ENCODE measurements around the gene CHL1.

Gene CHL1

DNA sequence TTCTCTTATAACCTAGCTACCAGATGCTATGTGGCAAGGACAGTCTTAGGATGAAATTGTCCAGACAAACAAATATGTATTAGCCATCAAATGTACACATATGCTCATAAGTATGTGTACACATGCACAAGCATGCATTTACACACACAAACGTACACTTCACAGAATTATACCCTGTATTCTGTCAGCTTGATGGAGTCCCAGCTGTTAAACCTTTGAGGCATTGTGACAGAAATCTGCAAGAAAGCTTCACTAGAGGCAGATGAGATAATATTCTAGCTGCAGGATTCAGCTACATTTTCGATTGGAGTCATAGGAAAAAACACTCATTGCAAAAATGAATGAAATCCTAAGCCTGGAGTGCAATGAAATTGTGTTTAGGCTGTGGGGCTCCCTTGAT, 110.6 kb downstream of the CHL1 start:
- no peak for DNase-seq (ENCODE audit: low read depth)
- TF ChIP-seq, protein P1, sequence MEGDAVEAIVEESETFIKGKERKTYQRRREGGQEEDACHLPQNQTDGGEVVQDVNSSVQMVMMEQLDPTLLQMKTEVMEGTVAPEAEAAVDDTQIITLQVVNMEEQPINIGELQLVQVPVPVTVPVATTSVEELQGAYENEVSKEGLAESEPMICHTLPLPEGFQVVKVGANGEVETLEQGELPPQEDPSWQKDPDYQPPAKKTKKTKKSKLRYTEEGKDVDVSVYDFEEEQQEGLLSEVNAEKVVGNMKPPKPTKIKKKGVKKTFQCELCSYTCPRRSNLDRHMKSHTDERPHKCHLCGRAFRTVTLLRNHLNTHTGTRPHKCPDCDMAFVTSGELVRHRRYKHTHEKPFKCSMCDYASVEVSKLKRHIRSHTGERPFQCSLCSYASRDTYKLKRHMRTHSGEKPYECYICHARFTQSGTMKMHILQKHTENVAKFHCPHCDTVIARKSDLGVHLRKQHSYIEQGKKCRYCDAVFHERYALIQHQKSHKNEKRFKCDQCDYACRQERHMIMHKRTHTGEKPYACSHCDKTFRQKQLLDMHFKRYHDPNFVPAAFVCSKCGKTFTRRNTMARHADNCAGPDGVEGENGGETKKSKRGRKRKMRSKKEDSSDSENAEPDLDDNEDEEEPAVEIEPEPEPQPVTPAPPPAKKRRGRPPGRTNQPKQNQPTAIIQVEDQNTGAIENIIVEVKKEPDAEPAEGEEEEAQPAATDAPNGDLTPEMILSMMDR (IDR thresholded peaks at IDR 0.05; ENCODE audit: control insufficient read depth, extremely low read depth, insufficient read depth): no peak
- no peak overlapping the region for H3K4me3 ChIP-seq (ENCODE audit: low read depth, low read length)

DNA sequence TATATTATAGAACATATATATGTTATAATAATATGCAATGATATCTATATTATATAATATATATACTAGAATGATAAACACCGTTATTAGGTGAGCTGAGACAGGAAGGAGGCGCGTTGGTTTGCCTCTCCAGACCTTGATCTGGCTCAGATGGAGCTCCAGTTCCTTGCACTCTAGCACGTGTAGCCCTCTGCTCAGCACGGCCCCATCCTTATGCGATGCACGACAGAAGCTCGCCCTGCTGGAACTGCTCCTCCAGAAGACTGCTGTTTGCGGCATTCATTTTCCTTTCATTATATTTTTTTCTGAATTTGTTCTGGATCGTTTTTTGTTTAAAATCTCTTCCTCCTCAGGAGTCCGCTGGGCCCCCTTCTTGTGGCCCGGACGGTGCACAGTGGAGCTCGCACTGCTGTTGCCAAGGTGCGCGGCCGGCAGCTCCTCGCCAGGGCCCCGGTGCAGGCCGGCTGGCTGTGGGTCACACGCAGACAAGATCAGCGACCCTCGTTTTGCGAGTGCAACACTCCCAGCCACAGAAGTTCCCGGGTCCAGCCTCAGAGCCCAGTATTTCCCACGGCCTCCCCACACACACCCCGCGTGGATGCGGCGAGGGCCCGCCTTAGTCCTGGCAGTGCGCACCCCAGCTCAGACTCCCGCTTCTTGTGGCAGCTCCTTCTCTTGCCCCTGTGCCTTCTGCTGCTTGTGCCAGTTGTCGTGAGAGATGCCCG, 112.2 kb downstream of the CHL1 start:
- no peak overlapping the region for H3K4me3 ChIP-seq (ENCODE audit: low read depth, low read length)
- TF ChIP-seq, protein P1 (IDR thresholded peaks at IDR 0.05; ENCODE audit: control insufficient read depth, extremely low read depth, insufficient read depth): no peak
- DNase-seq (ENCODE audit: low read depth): no peak

DNA sequence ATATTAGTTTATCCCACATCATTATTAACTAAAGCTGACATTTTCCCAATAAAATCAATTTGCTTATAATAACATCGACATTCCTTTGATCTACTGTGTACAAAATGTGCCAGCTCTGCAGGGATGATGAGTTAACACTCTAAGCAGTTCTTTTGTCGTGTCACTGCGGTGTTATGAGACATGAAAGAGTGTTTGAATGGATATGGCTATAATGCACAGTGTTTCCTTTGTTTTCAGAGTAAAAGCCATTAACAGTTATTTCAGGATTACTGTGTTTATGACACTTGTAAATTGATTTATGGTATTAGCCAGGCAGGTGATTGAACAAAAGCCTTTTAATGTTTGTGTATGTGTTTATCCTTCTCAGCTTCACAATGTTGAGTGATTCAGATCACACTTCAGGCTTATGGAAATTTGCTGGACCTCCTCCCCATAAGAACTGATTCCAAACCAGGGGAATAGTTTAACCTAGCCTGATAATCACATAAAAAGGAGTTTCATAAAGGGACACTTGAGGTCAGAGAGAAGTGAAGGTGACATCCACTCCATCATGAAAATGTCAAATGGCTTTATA, 115.7 kb downstream of the CHL1 start:
- TF ChIP-seq, protein P1 (IDR thresholded peaks at IDR 0.05; ENCODE audit: control insufficient read depth, extremely low read depth, insufficient read depth): no peak
- DNase-seq (ENCODE audit: low read depth): no peak
- no peak overlapping the region for H3K4me3 ChIP-seq (ENCODE audit: low read depth, low read length)

DNA sequence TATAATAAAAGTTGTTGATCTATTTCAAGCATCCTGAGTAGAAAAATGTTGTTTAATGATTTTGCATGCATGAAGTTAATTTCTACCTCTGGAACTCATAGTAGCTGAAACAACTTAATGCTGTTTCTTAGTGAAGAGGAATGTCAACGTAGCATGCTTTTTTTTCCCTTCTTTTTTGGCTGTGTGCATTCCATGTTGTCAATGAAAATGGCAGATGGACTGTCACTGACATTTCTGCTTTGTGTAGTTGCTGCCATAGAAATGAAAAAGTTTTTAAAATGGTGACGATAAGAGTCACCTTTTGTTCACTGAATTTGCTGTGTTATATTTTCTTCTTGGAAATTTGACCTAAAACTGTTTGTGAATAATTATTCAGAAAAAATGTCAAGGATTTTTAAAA, 116.3 kb downstream of the CHL1 start:
- no peak overlapping the region for H3K4me3 ChIP-seq (ENCODE audit: low read depth, low read length)
- DNase-seq (ENCODE audit: low read depth): no peak
- TF ChIP-seq, protein P1 (IDR thresholded peaks at IDR 0.05; ENCODE audit: control insufficient read depth, extremely low read depth, insufficient read depth): no peak

DNA sequence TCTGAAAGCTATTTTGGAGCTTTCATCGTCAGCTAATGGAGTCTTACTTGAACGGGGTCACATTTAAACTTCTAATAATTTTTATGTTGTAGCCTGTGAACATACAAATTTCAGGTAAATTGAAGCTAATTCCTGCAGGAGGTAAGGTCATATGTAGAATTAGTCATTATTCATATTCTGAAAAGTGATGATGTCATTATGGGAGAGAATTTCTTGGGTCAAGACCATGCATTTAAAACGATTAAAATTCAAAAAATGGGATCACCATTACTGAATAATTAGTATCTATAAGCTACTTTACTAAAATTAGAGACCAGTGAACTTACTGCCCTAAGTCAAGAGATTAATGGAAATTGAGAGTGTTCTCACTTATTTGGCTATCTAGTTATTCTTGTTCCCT, 120.4 kb downstream of the CHL1 start:
- H3K4me3 ChIP-seq (ENCODE audit: low read depth, low read length): no peak overlapping the region
- TF ChIP-seq, protein P1 (IDR thresholded peaks at IDR 0.05; ENCODE audit: control insufficient read depth, extremely low read depth, insufficient read depth): no peak
- no peak for DNase-seq (ENCODE audit: low read depth)

DNA sequence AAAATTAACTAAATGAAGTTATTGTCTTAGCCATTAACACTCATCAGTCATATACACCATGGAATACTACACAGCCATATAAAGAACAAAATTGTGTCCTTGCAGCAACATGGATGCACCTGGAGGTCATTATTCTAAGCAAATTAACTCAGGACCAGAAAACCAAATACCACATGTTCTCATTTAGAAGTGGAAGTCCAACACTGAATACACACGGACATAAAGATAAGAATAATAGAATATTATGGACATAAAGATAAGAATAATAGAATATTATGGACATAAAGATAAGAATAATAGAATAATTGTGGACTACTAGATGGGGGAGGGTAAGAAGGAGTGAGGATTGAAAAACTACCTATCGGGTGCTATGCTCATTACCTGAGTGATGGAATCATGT, 122.3 kb downstream of the CHL1 start:
- no peak for DNase-seq (ENCODE audit: low read depth)
- H3K4me3 ChIP-seq (ENCODE audit: low read depth, low read length): no peak overlapping the region
- TF ChIP-seq, protein P1 (IDR thresholded peaks at IDR 0.05; ENCODE audit: control insufficient read depth, extremely low read depth, insufficient read depth): no peak

DNA sequence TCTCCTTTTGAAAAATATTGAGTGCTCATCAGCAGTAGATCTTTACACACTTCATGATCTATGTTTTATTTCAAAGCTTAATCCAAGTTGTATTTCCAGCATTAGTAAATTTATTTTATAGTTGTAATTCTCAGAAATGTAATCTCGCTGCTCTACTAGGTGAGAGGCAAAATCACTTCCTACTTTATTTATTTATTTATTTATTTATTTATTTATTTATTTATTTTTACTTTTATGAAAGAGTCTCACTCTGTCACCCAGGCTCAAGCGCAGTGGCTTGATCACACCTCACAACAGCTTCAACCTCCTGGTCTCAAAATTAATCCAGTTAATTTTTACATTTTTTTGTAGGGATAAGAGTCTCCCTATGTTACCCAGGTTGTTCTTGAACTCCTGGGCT, 127.9 kb downstream of the CHL1 start:
- no peak overlapping the region for H3K4me3 ChIP-seq (ENCODE audit: low read depth, low read length)
- TF ChIP-seq, protein P1 (IDR thresholded peaks at IDR 0.05; ENCODE audit: control insufficient read depth, extremely low read depth, insufficient read depth): no peak
- no peak for DNase-seq (ENCODE audit: low read depth)
